GM12878 (cell line): ENCODE data around the gene AURKAIP1. TPM values are rescaled to one million over a fixed set of nuclear protein-coding genes. Genes with fewer than 3 reads are reported as not detected.

Source experiments
- ATF7 ChIP-seq: fragments of 450-650 bp; IDR thresholded peaks from 2 replicates; pipeline ENCODE4 v1.6.1; 2016; ENCODE audit warnings: low read depth, mild to moderate bottlenecking
- BHLHE40 ChIP-seq, 2 experiments: fragments of 450-650 bp in 1 of 2; IDR thresholded peaks; 2 replicates each; pipeline ENCODE4 v1.6.1; 2011 to 2017; ENCODE audit warnings: low read depth in 2 of 2, borderline replicate concordance in 1 of 2, improper control_type of control experiment in 1 of 2, low read length in 1 of 2, mild to moderate bottlenecking in 1 of 2
- ETV6 ChIP-seq, 2 experiments: fragments of 450-650 bp in 1 of 2; IDR thresholded peaks in 1 of 2; conservative IDR thresholded peaks in 1 of 2; 2 replicates each; pipeline ENCODE4 v1.6.1; 2014; ENCODE audit warnings: antibody characterized with exemption in 1 of 2, borderline replicate concordance in 1 of 2, low read depth in 1 of 2, mild to moderate bottlenecking in 1 of 2, moderate library complexity in 1 of 2
- KLF5 ChIP-seq: fragments of 450-650 bp; IDR thresholded peaks from 2 replicates; pipeline ENCODE4 v1.6.1; 2014; ENCODE audit warnings: mild to moderate bottlenecking; ENCODE audit not compliant: partially characterized antibody
- LARP7 ChIP-seq: fragments of 450-650 bp; IDR thresholded peaks from 2 replicates; pipeline ENCODE4 v1.6.1; 2017; ENCODE audit warnings: mild to moderate bottlenecking
- RCOR1 ChIP-seq: conservative IDR thresholded peaks from 2 replicates; pipeline ENCODE4 v1.6.1; 2012; ENCODE audit warnings: low read depth, low read length, improper control_type of control experiment
- SMAD5 ChIP-seq: IDR thresholded peaks from 2 replicates; pipeline ENCODE4 v1.6.1; 2016; ENCODE audit warnings: antibody characterized with exemption, low read depth
- TBL1XR1 ChIP-seq: IDR thresholded peaks from 2 replicates; pipeline ENCODE4 v1.6.1; 2012; ENCODE audit warnings: low read depth, low read length, improper control_type of control experiment
- ZNF207 ChIP-seq: fragments of 450-650 bp; IDR thresholded peaks from 2 replicates; pipeline ENCODE4 v1.6.1; 2014; ENCODE audit warnings: antibody characterized with exemption, mild to moderate bottlenecking, borderline replicate concordance
- ZNF24 ChIP-seq: fragments of 450-650 bp; IDR thresholded peaks from 2 replicates; pipeline ENCODE4 v1.6.1; 2017; ENCODE audit warnings: antibody characterized with exemption, mild to moderate bottlenecking
- ZNF274 ChIP-seq: IDR thresholded peaks from one replicate; pipeline ENCODE4 v1.8.0; 2011; ENCODE audit not compliant: insufficient read length, insufficient read depth
- polyA plus RNA-seq, 11 experiments: library from polyadenylated mRNA; depleted of rRNA in 4 of 11; unstranded in 6 of 11; stranded (reverse) in 5 of 11; fragments of >200 nt; fragmentation: Nextera tagmentation in 4 of 11; fragmentation: Illumina TruSeq in 1 of 11; extraction: Ambion mirVana in 4 of 11; extraction: Trizol in 1 of 11; gene quantifications; 1 replicate in 1 of 11; 2 replicates in 10 of 11; pipeline versions ENCODE4 v1.2.1 to v1.2.3, GENCODE V29; 2011 to 2016; ENCODE audit warnings: inconsistent platforms in 2 of 11, missing spikeins in 2 of 11, low read depth in 1 of 11
- total RNA-seq, 4 experiments: library from RNA; depleted of rRNA in 3 of 4; stranded (reverse); fragments of >200 nt in 3 of 4; fragmentation: Illumina TruSeq in 1 of 4; extraction: Trizol in 1 of 4; gene quantifications; 2 replicates each; pipeline versions ENCODE4 v1.2.1 to v1.2.3, GENCODE V29; 2013 to 2021
- TF ChIP-seq, protein P1 (sequence below): IDR thresholded peaks from 2 replicates; pipeline ENCODE4 v1.6.1; 2012; ENCODE audit warnings: low read depth, low read length, improper control_type of control experiment
- TF ChIP-seq, protein P2 (sequence below): fragments of 450-650 bp; IDR thresholded peaks from 2 replicates; pipeline ENCODE4 v1.6.1; 2017; ENCODE audit warnings: low read depth, mild to moderate bottlenecking, moderate library complexity
- TF ChIP-seq, protein P3 (sequence below): IDR thresholded peaks from 2 replicates; pipeline ENCODE4 v1.6.1; 2011; ENCODE audit warnings: borderline replicate concordance, low read depth, mild to moderate bottlenecking, moderate library complexity, low read length; ENCODE audit not compliant: insufficient read depth, poor library complexity, severe bottlenecking

The AURKAIP1 gene
- total and polyA plus RNA-seq, 10 of the 15 experiments (the other 5 are each of a cell fraction or from before 2014, with no cell fraction given) = 6.5 to 366 (median 120) TPM

DNA sequence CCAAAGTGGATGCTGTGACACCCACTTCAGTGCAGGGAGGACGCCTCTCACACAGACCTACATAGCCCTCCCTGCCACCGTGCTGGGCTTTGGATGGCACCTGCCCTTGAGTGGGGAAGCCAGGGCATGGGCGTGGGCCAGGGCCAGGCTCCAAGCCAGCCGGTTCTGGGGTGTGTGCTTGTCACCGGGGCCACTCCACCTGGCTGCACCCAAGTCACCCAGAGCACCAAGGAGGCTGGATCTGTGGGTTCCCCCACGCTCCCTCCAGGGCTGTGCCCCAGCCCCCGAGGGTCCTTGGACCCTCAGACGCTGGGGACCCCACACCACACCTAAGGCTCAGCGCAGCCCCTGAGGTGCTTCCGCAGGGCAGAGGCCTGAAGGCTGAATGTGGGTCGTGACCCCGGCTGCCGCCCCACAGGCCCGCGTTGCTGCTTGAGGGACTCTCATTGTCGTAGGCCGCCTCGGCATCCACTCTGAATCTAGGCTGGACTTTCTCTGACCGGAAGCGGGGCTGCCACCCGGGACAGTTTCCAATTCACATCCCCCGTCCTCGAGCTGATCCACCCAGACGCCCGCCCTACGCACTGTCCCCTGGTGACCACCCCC lies 18.1 kb downstream of the AURKAIP1 start (continued):
- TF ChIP-seq BHLHE40 (IDR thresholded peaks at IDR 0.05; ENCODE audit: borderline replicate concordance in 1 of 2, low read depth in 2 of 2, low read length in 1 of 2) = no peak
- TF ChIP-seq ATF7 = no peak
- TF ChIP-seq, protein P1, sequence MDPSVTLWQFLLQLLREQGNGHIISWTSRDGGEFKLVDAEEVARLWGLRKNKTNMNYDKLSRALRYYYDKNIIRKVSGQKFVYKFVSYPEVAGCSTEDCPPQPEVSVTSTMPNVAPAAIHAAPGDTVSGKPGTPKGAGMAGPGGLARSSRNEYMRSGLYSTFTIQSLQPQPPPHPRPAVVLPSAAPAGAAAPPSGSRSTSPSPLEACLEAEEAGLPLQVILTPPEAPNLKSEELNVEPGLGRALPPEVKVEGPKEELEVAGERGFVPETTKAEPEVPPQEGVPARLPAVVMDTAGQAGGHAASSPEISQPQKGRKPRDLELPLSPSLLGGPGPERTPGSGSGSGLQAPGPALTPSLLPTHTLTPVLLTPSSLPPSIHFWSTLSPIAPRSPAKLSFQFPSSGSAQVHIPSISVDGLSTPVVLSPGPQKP = no peak
- TF ChIP-seq KLF5 = no peak
- TF ChIP-seq ZNF207 = no peak
- TF ChIP-seq ZNF24 = no peak
- no peak for TF ChIP-seq ETV6 (conservative IDR thresholded peaks at IDR 0.05 in 1 of 2, IDR thresholded peaks at IDR 0.05 in 1 of 2; ENCODE audit: borderline replicate concordance in 1 of 2, low read depth in 1 of 2)
- TF ChIP-seq, protein P2, sequence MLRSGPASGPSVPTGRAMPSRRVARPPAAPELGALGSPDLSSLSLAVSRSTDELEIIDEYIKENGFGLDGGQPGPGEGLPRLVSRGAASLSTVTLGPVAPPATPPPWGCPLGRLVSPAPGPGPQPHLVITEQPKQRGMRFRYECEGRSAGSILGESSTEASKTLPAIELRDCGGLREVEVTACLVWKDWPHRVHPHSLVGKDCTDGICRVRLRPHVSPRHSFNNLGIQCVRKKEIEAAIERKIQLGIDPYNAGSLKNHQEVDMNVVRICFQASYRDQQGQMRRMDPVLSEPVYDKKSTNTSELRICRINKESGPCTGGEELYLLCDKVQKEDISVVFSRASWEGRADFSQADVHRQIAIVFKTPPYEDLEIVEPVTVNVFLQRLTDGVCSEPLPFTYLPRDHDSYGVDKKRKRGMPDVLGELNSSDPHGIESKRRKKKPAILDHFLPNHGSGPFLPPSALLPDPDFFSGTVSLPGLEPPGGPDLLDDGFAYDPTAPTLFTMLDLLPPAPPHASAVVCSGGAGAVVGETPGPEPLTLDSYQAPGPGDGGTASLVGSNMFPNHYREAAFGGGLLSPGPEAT = no peak
- TF ChIP-seq, protein P3, sequence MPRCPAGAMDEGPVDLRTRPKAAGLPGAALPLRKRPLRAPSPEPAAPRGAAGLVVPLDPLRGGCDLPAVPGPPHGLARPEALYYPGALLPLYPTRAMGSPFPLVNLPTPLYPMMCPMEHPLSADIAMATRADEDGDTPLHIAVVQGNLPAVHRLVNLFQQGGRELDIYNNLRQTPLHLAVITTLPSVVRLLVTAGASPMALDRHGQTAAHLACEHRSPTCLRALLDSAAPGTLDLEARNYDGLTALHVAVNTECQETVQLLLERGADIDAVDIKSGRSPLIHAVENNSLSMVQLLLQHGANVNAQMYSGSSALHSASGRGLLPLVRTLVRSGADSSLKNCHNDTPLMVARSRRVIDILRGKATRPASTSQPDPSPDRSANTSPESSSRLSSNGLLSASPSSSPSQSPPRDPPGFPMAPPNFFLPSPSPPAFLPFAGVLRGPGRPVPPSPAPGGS = no peak
- no peak for TF ChIP-seq RCOR1
- TF ChIP-seq LARP7 = no peak
- no peak for TF ChIP-seq TBL1XR1
- no peak for TF ChIP-seq SMAD5
- TF ChIP-seq ZNF274 = no peak
